ENCODE data around the gene THRSP. TPM values are rescaled to one million over a fixed set of nuclear protein-coding genes. Genes with fewer than 3 reads are reported as not detected.
A peak's percentile ranks its signal among the peaks of the same experiment; 100 is the strongest.
"Not testable (repeated sequence)": the region's sequence is repeated elsewhere in the genome, so short reads cannot be mapped to it uniquely, and the experiment has no call there.

Gene THRSP
- total and polyA plus RNA-seq, 8 donors = 0.33 to 1.4 (median 0.55) TPM; not detected in 5

DNA sequence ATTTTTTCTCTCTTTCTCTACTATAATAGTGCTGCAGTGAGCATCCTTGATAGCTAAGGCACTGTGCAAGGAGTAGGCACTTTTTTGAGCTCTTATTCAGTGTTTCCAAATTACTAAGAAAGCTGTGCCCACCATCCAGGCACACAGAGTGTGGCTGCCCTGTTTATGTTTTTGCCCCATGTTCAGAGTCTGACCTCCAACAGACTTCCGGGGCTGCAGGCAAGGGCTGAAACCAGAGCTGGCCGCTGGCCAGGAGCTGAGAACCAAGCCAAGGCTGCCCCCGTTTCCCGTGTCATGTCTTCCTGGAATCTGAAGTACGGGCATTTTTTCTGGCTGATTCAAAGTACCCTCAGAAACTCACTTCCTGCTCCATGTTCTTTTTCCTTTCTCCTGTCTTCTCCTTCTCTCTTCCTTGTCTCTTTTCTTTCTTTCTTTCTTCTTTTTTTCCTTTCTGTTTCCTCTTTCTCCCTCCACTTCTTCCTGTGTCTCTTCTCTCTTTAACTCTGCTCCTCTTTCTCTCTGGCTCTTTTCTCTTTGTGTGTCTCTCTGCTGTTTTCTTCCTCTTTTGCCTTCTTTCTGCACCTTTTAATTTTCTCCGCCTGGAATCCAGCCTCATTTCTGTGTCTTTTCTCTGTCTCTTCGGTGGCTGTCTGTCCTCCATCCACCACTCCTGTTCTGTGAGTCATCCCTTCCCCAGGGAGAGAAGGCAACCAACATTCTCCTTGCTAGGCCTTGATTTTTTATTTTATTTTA is 23.6 kb upstream of the THRSP start:
- peak; percentile 72 to 87 for DNase-seq
- TF ChIP-seq, protein P1, sequence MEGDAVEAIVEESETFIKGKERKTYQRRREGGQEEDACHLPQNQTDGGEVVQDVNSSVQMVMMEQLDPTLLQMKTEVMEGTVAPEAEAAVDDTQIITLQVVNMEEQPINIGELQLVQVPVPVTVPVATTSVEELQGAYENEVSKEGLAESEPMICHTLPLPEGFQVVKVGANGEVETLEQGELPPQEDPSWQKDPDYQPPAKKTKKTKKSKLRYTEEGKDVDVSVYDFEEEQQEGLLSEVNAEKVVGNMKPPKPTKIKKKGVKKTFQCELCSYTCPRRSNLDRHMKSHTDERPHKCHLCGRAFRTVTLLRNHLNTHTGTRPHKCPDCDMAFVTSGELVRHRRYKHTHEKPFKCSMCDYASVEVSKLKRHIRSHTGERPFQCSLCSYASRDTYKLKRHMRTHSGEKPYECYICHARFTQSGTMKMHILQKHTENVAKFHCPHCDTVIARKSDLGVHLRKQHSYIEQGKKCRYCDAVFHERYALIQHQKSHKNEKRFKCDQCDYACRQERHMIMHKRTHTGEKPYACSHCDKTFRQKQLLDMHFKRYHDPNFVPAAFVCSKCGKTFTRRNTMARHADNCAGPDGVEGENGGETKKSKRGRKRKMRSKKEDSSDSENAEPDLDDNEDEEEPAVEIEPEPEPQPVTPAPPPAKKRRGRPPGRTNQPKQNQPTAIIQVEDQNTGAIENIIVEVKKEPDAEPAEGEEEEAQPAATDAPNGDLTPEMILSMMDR (IDR thresholded peaks at IDR 0.05) = no peak
- TF ChIP-seq EP300 (IDR thresholded peaks at IDR 0.05) (no peak), POLR2AphosphoS5 (IDR thresholded peaks at IDR 0.05) (peak in 2 of 3 donors; percentile 16 to 44), POLR2A (IDR thresholded peaks at IDR 0.05) (no peak)
- 22 to 26% (median 24%) methylated on average over 7 of the region's 7 CpGs for WGBS, 5 donors
- Histone ChIP-seq H3K36me3 (no peaks in the 10 kb centered on the region), H3K4me3 (no peak overlapping the region), H3K27me3 (no peaks in the 10 kb centered on the region), H3K27ac (peak overlapping the region; percentile 58 to 85 (median 72)), H3K4me1 (peaks cover 45 to 51% (median 48%) of the 10 kb centered on the region in 4 donors), H3K9me3 (no peaks in the 10 kb centered on the region)
- intact Hi-C loops (cut with DNase I; ENCODE audit: low total_unique reads) = no loop called here

DNA sequence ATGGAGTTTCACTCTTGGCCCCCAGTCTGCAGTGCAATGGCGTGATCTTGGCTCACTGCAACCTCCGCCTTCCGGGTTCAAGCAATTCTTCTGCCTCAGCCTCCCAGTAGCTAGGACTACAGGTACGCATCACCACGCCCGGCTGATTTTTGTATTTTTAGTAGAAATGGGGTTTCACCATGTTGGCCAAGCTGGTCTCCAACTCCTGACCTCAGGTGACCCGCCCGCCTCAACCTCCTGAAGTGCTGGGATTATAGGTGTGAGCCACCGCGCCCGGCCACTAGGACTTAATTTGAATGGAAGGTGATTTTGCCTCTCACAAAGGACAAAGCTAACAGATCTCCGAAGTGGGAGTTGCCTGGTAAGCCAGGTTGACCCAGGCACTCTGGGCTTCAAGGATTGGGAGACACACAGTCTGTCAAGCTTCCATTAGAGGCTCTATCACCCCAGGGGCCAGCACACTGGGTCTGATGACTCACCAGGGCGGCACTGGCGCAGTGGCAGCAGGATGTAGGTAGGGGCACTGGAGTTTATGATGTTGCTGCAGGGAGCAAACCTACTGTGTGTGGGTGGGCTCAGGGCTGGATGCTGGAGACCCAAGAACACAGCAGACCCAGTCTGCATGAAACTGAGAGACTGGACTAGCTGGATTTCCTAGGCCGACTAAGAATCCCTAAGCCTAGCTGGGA is 22.8 kb upstream of the THRSP start:
- no peak for DNase-seq
- WGBS, 5 donors = 86 to 95% (median 88%) methylated on average over 13 to 15 of the region's 15 CpGs
- Histone ChIP-seq H3K4me1 (peaks cover 52 to 58% (median 55%) of the 10 kb centered on the region in 4 donors), H3K4me3 (no peak overlapping the region), H3K27ac (peak overlapping the region in 4 of 5 donors; percentile 68 to 85 (median 73)), H3K36me3 (no peaks in the 10 kb centered on the region), H3K9me3 (no peaks in the 10 kb centered on the region), H3K27me3 (no peaks in the 10 kb centered on the region)
- intact Hi-C loops (cut with DNase I; ENCODE audit: low total_unique reads) = no loop called here
- TF ChIP-seq, protein P1 (IDR thresholded peaks at IDR 0.05) = no peak
- TF ChIP-seq POLR2A (IDR thresholded peaks at IDR 0.05) (no peak), POLR2AphosphoS5 (IDR thresholded peaks at IDR 0.05) (no peak), EP300 (IDR thresholded peaks at IDR 0.05) (no peak)

DNA sequence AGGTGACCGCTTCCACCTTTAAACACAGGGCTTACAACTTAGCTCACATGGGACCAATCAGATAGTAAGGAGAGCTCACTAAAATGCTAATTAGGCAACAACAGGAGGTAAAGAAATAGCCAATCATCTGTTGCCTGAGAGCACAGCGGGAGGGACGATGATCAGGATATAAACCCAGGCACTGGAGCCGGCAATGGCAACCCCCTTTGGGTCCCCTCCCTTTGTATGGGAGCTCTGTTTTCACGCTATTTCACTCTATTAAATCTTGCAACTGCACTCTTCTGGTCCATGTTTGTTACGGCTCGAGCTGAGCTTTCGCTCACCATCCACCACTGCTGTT is 22.3 kb upstream of the THRSP start:
- H3K27ac ChIP-seq = peak overlapping the region in 1 of 5 donors; percentile 85
- H3K4me1 ChIP-seq = peaks cover 53 to 64% (median 56%) of the 10 kb centered on the region in 4 donors
- WGBS, 5 donors = 93 to 99% (median 98%) methylated on average over 8 of the region's 8 CpGs

DNA sequence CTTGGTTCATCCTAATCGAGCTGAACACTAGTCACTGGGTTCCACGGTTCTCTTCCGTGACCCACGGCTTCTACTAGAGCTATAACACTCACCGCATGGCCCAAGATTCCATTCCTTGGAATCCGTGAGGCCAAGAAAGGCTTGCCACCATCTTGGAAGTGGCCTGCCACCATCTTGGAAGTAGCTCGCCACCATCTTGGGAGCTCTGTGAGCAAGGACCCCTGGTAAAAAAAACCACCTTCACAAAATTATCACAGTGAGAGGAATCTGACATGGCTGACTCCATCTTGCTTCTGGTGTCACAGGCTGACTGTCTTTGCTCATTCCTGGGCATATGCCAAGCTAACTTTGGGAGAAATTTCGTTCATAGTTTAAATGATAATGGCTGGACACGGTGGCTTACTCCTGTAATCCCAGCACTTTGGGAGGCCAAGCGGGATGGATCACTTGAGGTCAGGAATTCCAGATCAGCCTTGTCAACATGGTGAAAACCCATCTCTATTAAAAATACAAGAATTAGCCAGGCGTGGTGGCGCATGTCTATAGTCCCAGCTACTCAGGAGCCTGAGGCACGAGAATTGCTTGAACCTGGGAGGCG is 21.7 kb upstream of the THRSP start:
- intact Hi-C loops (cut with DNase I; ENCODE audit: low total_unique reads) = no loop called here
- 94 to 97% (median 95%) methylated on average over 14 of the region's 14 CpGs for WGBS, 5 donors
- Histone ChIP-seq H3K27ac (no peak overlapping the region), H3K9me3 (no peaks in the 10 kb centered on the region), H3K36me3 (no peaks in the 10 kb centered on the region), H3K4me1 (peaks cover 49 to 62% (median 53%) of the 10 kb centered on the region in 4 donors), H3K27me3 (no peaks in the 10 kb centered on the region), H3K4me3 (no peak overlapping the region)
- no peak for DNase-seq
- TF ChIP-seq, protein P1 (IDR thresholded peaks at IDR 0.05) = no peak
- TF ChIP-seq EP300 (IDR thresholded peaks at IDR 0.05) = no peak
- TF ChIP-seq POLR2AphosphoS5 (IDR thresholded peaks at IDR 0.05) = no peak
- no peak for TF ChIP-seq POLR2A (IDR thresholded peaks at IDR 0.05)

More for the DNA sequence above, 22.3 kb upstream of the THRSP start:
- H3K27me3 ChIP-seq; H3K36me3 ChIP-seq; H3K4me3 ChIP-seq; H3K9me3 ChIP-seq; intact Hi-C loops (cut with DNase I; ENCODE audit: low total_unique reads); DNase-seq: not testable (repeated sequence)

Measured in stomach (tissue), 9 donors.